ENCODE results near the gene PEPD. TPM values are rescaled to one million over a fixed set of nuclear protein-coding genes. Genes with fewer than 3 reads are reported as not detected.
"Not testable (repeated sequence)": the region's sequence is repeated elsewhere in the genome, so short reads cannot be mapped to it uniquely, and the experiment has no call there.

Gene PEPD
- total RNA-seq, 3 donors from 2014 or later = 42.1 to 127 (median 82.3) TPM

GRCh38 chr19:33486407-33486806 lies 35.2 kb downstream of the PEPD start:
- TF ChIP-seq CTCF (IDR thresholded peaks at IDR 0.05) = no peak
- no peak for TF ChIP-seq POLR2A (IDR thresholded peaks at IDR 0.05)
- no peak for TF ChIP-seq POLR2AphosphoS5 (IDR thresholded peaks at IDR 0.05)
- H3K36me3 ChIP-seq = no peaks in the 10 kb centered on the region
- DNase-seq (ENCODE audit: low spot score in 2 of 2) = no peak
- H3K4me3 ChIP-seq = no peak overlapping the region
- no peaks in the 10 kb centered on the region for H3K4me1 ChIP-seq
- intact Hi-C loops (cut with DNase I; ENCODE audit: low total_unique reads) = no loop called here
- no peak overlapping the region for H3K27ac ChIP-seq
- peaks cover 7 to 12% of the 10 kb centered on the region in 2 donors for H3K9me3 ChIP-seq
- no peaks in the 10 kb centered on the region for H3K27me3 ChIP-seq

GRCh38 chr19:33484226-33484774 lies 37.3 kb downstream of the PEPD start:
- no peak for DNase-seq (ENCODE audit: low spot score in 2 of 2)
- intact Hi-C loops (cut with DNase I; ENCODE audit: low total_unique reads) = no loop called here
- no peak overlapping the region for H3K27ac ChIP-seq
- H3K4me3 ChIP-seq = no peak overlapping the region
- TF ChIP-seq CTCF (IDR thresholded peaks at IDR 0.05) (no peak), POLR2AphosphoS5 (IDR thresholded peaks at IDR 0.05) (no peak), POLR2A (IDR thresholded peaks at IDR 0.05) (no peak)
- H3K4me1 ChIP-seq = no peaks in the 10 kb centered on the region
- H3K36me3 ChIP-seq = no peaks in the 10 kb centered on the region
- no peaks in the 10 kb centered on the region for H3K27me3 ChIP-seq
- peaks cover 7 to 17% of the 10 kb centered on the region in 2 donors for H3K9me3 ChIP-seq

DNA sequence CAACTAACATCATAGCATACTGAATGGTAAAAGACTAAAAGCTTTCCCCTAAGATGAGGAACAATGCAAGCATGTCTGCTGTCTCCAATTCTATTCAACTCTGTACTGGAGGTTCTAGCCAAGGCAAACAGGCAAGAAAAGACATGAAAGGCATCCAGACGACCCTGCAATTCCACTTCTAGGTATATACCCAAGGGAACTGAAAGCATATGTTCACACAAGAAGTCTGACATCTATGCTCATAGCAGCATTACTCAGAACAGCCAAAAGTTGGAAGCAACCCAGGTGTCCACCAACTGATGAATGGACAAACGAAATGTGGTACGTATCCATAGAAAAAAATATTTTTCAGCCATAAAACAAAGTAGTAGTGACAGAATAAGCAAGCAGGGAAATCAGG lies 39.1 kb downstream of the PEPD start:
- Histone ChIP-seq H3K4me3 (no peak overlapping the region), H3K27me3 (no peaks in the 10 kb centered on the region), H3K27ac (no peak overlapping the region), H3K36me3 (no peaks in the 10 kb centered on the region), H3K4me1 (no peaks in the 10 kb centered on the region), H3K9me3 (peaks cover 7 to 18% of the 10 kb centered on the region in 2 donors)
- TF ChIP-seq POLR2AphosphoS5 (IDR thresholded peaks at IDR 0.05) (no peak), POLR2A (IDR thresholded peaks at IDR 0.05) (no peak), CTCF (IDR thresholded peaks at IDR 0.05) (no peak)
- no peak for DNase-seq (ENCODE audit: low spot score in 2 of 2)
- intact Hi-C loops (cut with DNase I; ENCODE audit: low total_unique reads) = no loop called here

- TF ChIP-seq CTCF (IDR thresholded peaks at IDR 0.05) (no peak), POLR2AphosphoS5 (IDR thresholded peaks at IDR 0.05) (no peak), POLR2A (IDR thresholded peaks at IDR 0.05) (no peak)
- Histone ChIP-seq H3K4me3 (no peak overlapping the region), H3K36me3 (no peaks in the 10 kb centered on the region), H3K27me3 (no peaks in the 10 kb centered on the region), H3K27ac (no peak overlapping the region), H3K4me1 (no peaks in the 10 kb centered on the region), H3K9me3 (peaks cover 7 to 18% of the 10 kb centered on the region in 2 donors)
- DNase-seq (ENCODE audit: low spot score in 2 of 2) = no peak
- intact Hi-C loops (cut with DNase I; ENCODE audit: low total_unique reads) = no loop called here
Observed at GRCh38 chr19:33481863-33482262, 39.7 kb downstream of the PEPD start.

DNA sequence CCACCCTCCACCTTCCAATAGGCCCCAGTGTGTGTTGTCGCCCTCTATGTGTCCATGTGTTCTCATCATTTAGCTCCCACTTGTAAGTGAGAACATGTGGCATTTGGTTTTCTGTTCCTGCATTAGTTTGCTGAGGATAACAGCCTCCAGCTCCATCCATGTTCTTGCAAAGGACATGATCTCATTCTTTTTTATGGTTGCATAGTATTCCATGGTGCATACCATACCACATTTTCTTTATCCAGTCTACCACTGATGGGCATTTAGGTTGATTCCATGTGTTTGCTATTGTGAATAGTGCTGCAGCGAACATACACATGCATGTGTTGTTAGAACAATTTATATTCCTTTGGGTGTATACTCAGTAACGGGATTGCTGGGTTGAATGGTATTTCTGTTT lies 42.0 kb downstream of the PEPD start:
- H3K4me1 ChIP-seq; H3K27me3 ChIP-seq; H3K36me3 ChIP-seq; H3K27ac ChIP-seq; DNase-seq (ENCODE audit: low spot score in 2 of 2); intact Hi-C loops (cut with DNase I; ENCODE audit: low total_unique reads); H3K4me3 ChIP-seq: not testable (repeated sequence)
- peaks cover 7 to 18% of the 10 kb centered on the region in 2 donors for H3K9me3 ChIP-seq

DNA sequence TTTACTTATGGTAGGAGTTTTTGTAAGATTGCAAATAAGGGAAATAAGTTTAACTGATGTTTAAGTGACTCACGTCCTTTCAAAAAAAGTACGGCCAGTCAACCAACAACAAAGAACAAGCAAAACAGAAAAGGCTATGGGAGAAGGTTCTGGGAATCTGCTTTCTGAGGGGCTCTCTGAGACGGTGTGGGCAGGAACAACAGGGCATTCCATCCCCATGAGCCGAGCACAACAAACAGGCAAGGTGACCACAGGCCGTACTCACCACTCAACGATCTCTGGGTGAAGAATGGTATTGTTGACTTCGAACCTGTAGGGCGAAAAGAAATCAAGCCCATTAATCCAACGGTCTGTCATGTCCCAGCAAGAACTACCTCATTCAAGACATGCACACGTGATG lies 43.8 kb downstream of the PEPD start:
- Histone ChIP-seq H3K4me3 (no peak overlapping the region), H3K27me3 (no peaks in the 10 kb centered on the region), H3K36me3 (no peaks in the 10 kb centered on the region), H3K4me1 (no peaks in the 10 kb centered on the region), H3K9me3 (peaks cover 0 to 11% of the 10 kb centered on the region in 2 donors), H3K27ac (no peak overlapping the region)
- TF ChIP-seq POLR2A (IDR thresholded peaks at IDR 0.05) (no peak), POLR2AphosphoS5 (IDR thresholded peaks at IDR 0.05) (no peak), CTCF (IDR thresholded peaks at IDR 0.05) (no peak)
- intact Hi-C loops (cut with DNase I; ENCODE audit: low total_unique reads) = no loop called here
- DNase-seq (ENCODE audit: low spot score in 2 of 2) = no peak
